Middle frontal gyrus (tissue), 1 donor: ENCODE results near the gene CDKN1C.
A peak's percentile ranks its signal among the peaks of the same experiment; 100 is the strongest.

Experiments used
- DNase-seq: peaks from one replicate; pipeline ENCODE4 v3.0.0-alpha.2; 2015; ENCODE audit warnings: low spot score; ENCODE audit errors: extremely low spot score

Gene CDKN1C

DNA sequence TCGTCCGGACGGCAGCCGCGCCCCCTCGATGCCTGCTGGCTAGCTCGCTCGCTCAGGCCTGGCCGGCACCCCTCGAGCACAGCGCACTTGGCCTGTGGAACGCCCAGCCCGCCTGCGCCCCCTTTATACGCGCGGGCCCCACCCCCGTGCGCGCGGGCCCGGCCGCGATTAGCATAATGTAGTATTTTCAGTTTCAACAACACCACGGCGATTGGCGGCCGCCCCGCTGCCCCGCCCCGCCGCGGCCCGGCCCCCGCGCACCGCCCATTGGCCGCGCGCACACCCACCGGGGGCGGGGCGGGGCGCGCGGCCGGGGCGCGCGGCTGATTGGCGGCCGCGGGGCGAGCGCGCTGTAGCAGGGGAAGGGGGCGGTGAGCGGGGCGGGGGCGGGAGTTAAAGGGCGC, at the start of gene CDKN1C:
Gene CDKN1C (minus strand): TSS at position 98 of the 404 bp plus-strand sequence. CDS start 319 bp downstream, outside the sequence.
- peak; percentile 59 for DNase-seq

- no peak for DNase-seq
Measured at GRCh38 chr11:2934611-2935239, 49.1 kb upstream of the CDKN1C start.

DNA sequence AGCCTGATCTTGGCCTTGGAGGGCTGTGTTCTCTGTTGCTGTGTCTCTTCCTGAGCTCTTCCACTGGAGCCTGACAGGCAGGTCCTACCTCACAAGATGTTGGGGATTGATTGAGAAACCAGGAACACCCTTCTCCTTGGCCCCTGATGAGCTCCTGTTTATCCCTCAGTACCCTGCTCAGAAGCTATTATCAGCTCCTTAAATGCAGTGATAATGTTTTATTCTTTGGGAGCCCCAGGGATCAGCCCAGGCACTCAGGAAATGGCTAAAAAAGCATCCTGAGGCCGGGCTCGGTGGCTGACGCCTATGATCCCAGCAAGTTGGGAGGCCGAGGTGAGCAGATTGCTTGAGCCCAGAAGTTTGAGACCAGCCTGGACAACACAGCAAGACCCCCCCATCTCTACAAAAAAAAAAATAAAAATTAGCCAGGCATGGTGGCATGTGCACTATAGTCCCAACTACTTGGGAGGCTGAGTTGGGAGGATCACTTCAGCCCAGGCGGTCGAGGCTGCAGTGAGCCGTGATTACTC, 48.5 kb upstream of the CDKN1C start:
- DNase-seq: no peak

DNA sequence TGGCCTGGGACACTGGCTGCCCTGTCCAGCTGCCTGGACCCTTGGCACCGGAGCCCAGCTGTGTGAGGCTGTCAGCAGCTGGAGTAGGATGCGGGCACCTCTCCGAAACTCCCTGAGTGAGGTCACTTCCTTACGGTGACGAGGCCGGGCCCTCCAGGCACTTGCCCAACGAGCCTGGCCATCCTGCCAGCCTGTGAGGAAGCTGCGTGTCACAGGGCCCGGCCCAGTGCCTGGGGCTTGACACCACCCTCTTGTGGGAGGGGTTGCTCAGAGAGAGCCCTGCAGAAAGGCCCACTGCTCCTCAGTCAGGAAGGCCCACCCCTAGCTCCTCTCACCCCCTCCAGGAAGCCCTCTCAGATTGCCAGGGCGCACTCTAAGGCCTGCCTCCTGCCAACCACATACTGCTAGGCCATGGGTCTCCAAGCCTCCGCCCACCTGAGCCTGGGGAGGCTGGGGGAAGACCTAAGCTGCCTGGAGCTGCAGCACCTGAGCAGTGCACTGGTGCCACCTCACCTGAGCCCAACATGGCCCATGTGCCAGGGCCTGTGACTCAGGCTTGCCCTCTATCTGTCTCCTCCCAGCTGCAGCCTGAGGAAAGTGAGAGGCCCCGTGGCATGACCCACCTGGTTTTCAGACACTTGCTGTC, 47.9 kb upstream of the CDKN1C start:
- DNase-seq: no peak

- no peak for DNase-seq
Measured at GRCh38 chr11:2932850-2933251, 47.3 kb upstream of the CDKN1C start.

DNA sequence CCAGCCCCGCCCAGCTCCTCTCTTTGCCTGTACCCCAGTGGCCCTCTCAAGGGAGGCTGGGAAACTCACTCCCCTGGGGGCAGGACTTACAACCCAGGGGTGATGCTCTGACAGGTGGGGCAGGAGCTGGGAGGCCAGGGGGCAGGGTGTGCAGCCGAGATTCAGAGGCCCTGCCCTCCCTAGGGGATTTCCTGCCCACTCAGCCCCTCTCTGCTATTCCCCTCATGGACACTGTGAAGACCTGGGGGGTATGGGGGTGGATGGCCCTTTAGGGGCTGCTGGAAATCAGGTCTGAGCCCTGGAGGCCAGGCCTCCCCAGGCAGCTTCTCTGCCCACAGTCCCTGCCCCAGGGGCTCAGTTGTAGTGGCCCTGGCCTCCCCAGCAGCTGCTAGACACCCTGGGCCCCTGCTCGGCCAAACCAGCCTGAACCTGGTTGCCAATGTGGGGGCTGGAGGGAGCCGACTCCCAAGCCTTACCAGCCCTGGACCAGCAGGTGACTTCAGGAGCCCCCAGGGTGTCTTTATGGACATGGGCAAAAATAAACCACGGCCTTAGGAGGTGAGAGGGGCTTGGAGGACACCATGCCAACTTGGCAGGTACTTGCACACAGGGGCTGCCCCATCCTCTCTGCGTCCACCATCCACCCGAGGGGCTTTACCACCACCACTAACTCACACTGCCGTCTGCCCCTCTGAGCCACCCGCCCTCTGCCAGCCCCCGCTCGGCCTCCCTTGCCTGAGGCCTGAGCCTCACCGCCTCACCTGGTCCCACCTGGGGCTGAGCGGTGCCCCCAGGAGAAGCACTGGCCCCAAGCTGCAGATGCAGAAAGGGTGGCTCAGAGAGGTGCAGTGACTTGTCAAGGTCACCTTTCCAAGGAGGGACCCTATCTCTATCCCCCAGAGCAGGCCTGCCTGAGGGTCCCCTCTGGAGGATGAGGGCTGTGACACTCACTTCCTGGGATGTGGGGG, 46.5 kb upstream of the CDKN1C start:
- no peak for DNase-seq

GRCh38 chr11:2931420-2931746, 45.8 kb upstream of the CDKN1C start:
- no peak for DNase-seq

DNA sequence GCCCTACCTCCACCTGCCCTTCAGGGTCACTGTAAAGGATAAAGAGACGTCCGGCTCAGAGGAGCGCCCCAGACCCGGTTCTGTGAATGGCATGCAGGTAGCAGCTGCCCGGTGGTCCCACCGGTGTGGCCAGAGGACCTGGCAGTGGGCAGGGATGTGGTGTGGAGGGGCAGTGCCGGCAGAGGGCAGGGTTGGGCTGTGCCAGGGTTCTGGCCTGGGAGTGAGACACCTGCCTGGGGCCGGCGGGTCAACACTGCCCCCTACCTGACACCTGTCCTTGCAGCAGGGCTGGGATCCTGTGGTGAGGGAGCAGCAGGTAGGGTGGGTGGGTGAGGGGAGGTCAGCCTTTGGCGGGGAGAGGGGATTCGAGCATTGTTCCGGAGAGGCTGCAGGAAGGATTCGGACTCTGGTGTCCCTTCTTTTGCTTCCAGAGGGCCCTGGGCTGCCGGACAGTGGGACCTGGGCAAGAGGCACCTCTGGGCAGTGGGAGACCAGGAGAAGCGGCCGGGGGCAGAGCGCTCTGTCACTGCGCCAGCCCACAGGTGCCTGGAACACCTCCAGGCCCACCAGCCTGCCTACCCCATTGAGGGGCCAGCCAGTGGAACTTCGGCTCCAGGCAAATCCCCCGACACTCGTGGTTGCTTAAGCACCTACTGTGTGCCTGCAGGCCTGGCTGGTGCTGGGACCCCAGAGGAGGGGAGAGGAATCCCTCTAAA, 45.3 kb upstream of the CDKN1C start:
- DNase-seq: no peak

- DNase-seq: no peak
Measured at GRCh38 chr11:2929950-2930703, 44.6 kb upstream of the CDKN1C start.

DNA sequence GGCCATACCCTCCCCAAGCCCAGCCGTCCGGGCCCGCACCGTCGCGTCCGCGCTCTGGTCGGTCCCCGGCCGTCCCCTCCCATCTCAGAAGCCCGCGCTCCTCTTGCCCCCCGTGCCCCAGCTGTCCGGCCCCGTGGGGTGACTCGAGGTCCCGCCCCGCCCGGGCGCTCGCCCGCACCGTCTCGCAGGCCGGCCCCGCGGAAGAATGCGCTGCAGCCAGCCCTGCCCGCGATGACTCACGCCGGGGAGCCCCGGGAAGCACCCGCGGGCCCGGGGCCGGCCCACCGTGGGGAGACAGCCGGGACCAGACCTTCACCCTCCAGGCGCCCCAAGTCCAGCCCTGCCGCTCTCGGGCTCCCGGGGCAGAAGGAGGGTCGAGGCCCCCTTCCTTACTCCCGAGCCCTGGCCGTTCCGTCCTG, 44.0 kb upstream of the CDKN1C start:
- DNase-seq: no peak

DNA sequence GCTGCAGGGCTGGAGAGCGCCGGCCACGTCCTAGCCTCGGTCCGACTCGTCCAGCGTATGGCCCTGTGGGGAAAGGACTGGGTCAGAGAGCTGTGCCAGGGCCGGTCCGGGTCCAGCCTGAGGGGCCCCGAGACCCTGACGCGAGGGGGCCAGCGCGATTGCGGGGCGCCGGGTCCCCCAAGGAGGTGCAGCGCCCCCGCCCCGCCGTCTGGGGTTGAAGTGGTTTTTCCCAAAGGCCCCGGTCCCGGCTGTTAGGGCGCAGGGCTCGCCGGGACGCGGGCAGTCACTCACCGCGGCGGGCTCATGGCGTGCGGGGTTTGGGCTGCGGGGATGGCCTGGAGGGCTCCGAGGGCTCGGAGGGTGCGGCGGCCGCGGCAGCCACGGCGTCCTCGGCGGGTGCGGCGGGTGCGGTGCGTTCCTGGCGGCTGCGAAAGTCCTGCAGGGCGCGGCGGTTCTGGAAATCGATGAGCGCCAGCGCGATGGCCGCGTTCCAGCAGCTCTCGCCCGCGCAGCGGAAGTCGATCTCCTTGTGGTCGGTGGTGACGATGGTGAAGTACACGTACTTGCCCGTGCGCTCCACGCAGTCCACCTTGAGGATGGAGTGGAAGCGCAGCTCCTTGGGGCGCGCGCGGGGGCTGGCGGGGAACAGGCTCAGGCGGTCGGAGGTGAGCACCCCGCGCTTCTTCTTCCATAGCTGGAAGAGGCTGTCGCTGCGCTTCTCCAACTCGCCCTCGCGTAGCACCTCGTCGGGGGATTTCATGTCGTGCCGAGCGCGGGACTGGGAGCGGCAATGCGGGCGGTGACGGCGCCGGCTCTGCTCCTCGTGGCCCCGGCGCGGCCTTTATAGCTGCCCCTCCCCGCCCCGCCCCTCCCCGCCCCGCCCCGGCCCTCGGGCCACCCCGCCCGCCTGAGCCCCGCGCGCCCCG, 43.3 kb upstream of the CDKN1C start, which contains the start of gene PHLDA2:
Gene PHLDA2 (minus strand): TSS at position 816 of the 926 bp plus-strand sequence. CDS start 56 bp downstream, at position 760.
- DNase-seq: no peak

GRCh38 chr11:2927851-2928604, 42.5 kb upstream of the CDKN1C start:
- no peak for DNase-seq

DNA sequence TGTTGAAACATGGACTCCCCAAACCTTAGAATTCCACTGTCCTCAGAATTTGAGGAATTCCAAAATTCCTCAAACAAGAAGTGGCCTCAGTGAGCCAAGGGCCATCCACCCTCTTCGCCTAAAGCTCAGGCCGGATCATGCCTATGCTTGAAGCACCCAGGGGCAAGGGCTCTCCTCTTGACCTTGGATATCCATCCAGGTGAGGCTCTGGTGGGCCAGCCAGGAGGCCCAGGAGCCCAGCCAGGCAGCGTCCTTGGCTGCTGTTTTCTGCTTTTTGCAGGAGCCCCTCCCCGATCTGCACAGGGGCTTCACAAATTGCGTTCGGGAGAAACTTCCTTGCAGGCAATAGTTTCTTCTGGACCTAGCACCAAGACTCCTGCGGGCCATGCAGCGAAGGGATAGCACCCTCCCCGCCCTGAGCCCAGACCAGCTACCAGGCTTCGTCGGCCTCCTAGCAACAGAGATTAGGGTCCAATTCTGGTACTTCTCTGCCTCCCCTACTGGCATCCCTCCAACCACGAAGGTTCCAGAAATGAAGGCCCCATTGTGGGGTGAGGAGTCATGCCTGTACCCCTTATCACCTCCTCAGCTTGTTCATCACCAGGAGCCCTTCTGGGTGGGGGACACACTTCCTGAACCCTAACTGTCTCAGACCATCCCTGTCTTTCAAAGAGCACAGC, 41.7 kb upstream of the CDKN1C start:
- DNase-seq: no peak

GRCh38 chr11:2926611-2927051, 41.1 kb upstream of the CDKN1C start:
- no peak for DNase-seq

- no peak for DNase-seq
Measured at GRCh38 chr11:2924821-2925675, 39.5 kb upstream of the CDKN1C start.

- no peak for DNase-seq
Measured at GRCh38 chr11:2924381-2924780, 38.8 kb upstream of the CDKN1C start.
